HL-60 (cell line): ENCODE data around the gene TBX3.
A peak's percentile ranks its signal among the peaks of the same experiment; 100 is the strongest.

Experiments
- DNase-seq, 2 experiments: peaks; one replicate each; pipeline ENCODE4 v3.0.0-alpha.2; 2010 to 2020; ENCODE audit warnings: low read depth in 1 of 2, low spot score in 1 of 2
- H3K27ac ChIP-seq: fragments of 250-450 bp; sonication (Bioruptor Pico); replicated peaks from 2 replicates; pipeline ENCODE4 v1.5.1; 2020; ENCODE audit warnings: mild to moderate bottlenecking, moderate library complexity
- H3K27me3 ChIP-seq: fragments of 250-450 bp; sonication (Bioruptor Pico); 2 replicates; pipeline ENCODE4 v1.5.1; 2021; ENCODE audit warnings: mild to moderate bottlenecking, moderate library complexity; ENCODE audit not compliant: insufficient read depth, poor library complexity, severe bottlenecking
- H3K4me3 ChIP-seq: replicated peaks from 2 replicates; pipeline ENCODE4 v1.5.1; 2011; ENCODE audit warnings: mild to moderate bottlenecking, control low read depth, low read length; ENCODE audit not compliant: insufficient read depth
- GABPA ChIP-seq: IDR thresholded peaks from 2 replicates; pipeline ENCODE4 v1.6.1; 2012; ENCODE audit warnings: low read depth
- POLR2AphosphoS5 ChIP-seq: IDR thresholded peaks from 2 replicates; pipeline ENCODE4 v1.6.1; 2012; ENCODE audit warnings: low read depth
- SPI1 ChIP-seq: IDR thresholded peaks from 2 replicates; pipeline ENCODE4 v1.6.1; 2012; ENCODE audit warnings: low read depth, mild to moderate bottlenecking, borderline replicate concordance
- TF ChIP-seq, protein P1 (sequence below): IDR thresholded peaks from one replicate; pipeline ENCODE4 v1.5.1; 2011; ENCODE audit warnings: low read length, control low read depth, inconsistent platforms; ENCODE audit not compliant: insufficient read depth
- TF ChIP-seq, protein P2 (sequence below): IDR thresholded peaks from 2 replicates; pipeline ENCODE4 v1.6.1; 2012; ENCODE audit warnings: low read depth; ENCODE audit not compliant: insufficient replicate concordance

The TBX3 gene

DNA sequence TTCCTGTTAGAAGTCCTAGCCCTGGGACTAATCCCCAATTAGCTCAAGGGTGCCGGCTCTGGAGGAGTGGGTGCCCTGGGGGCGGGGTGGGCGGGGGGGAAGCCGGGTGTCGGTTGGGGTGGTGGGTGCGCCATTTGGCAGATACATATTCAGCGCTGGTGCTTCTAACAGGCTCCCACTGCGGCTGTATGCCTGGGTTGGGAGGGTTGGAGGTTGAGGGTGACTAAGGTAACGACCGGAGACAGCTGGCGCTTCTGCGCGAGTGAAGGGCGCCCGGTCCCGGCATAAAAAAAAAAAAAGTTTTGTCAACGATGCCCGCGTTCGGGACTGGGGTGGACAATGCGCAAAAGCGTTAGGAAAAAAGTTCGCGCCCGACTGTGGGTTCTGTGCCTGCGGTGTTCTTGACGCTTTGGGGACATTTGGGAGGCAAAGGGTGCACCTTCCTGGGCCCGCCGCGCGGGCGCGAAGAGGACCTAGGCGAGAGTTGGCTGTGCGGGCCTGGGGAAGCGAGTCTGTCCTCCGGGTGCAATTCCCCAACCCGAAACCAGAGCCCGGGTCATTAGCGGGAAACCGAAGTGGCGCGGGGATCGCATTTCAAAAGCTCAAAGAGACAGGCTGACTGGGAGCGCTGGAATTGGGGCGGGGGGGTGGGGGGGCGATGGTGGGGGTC, 19.2 kb downstream of the TBX3 start:
- Histone ChIP-seq H3K27me3 (peaks cover 40% of the 10 kb centered on the region), H3K27ac (no peak overlapping the region), H3K4me3 (no peak overlapping the region)
- no peak for DNase-seq
- no peak for TF ChIP-seq SPI1
- no peak for TF ChIP-seq POLR2AphosphoS5
- TF ChIP-seq, protein P1, sequence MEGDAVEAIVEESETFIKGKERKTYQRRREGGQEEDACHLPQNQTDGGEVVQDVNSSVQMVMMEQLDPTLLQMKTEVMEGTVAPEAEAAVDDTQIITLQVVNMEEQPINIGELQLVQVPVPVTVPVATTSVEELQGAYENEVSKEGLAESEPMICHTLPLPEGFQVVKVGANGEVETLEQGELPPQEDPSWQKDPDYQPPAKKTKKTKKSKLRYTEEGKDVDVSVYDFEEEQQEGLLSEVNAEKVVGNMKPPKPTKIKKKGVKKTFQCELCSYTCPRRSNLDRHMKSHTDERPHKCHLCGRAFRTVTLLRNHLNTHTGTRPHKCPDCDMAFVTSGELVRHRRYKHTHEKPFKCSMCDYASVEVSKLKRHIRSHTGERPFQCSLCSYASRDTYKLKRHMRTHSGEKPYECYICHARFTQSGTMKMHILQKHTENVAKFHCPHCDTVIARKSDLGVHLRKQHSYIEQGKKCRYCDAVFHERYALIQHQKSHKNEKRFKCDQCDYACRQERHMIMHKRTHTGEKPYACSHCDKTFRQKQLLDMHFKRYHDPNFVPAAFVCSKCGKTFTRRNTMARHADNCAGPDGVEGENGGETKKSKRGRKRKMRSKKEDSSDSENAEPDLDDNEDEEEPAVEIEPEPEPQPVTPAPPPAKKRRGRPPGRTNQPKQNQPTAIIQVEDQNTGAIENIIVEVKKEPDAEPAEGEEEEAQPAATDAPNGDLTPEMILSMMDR = no peak
- TF ChIP-seq, protein P2, sequence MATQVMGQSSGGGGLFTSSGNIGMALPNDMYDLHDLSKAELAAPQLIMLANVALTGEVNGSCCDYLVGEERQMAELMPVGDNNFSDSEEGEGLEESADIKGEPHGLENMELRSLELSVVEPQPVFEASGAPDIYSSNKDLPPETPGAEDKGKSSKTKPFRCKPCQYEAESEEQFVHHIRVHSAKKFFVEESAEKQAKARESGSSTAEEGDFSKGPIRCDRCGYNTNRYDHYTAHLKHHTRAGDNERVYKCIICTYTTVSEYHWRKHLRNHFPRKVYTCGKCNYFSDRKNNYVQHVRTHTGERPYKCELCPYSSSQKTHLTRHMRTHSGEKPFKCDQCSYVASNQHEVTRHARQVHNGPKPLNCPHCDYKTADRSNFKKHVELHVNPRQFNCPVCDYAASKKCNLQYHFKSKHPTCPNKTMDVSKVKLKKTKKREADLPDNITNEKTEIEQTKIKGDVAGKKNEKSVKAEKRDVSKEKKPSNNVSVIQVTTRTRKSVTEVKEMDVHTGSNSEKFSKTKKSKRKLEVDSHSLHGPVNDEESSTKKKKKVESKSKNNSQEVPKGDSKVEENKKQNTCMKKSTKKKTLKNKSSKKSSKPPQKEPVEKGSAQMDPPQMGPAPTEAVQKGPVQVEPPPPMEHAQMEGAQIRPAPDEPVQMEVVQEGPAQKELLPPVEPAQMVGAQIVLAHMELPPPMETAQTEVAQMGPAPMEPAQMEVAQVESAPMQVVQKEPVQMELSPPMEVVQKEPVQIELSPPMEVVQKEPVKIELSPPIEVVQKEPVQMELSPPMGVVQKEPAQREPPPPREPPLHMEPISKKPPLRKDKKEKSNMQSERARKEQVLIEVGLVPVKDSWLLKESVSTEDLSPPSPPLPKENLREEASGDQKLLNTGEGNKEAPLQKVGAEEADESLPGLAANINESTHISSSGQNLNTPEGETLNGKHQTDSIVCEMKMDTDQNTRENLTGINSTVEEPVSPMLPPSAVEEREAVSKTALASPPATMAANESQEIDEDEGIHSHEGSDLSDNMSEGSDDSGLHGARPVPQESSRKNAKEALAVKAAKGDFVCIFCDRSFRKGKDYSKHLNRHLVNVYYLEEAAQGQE = no peak
- TF ChIP-seq GABPA = no peak

DNA sequence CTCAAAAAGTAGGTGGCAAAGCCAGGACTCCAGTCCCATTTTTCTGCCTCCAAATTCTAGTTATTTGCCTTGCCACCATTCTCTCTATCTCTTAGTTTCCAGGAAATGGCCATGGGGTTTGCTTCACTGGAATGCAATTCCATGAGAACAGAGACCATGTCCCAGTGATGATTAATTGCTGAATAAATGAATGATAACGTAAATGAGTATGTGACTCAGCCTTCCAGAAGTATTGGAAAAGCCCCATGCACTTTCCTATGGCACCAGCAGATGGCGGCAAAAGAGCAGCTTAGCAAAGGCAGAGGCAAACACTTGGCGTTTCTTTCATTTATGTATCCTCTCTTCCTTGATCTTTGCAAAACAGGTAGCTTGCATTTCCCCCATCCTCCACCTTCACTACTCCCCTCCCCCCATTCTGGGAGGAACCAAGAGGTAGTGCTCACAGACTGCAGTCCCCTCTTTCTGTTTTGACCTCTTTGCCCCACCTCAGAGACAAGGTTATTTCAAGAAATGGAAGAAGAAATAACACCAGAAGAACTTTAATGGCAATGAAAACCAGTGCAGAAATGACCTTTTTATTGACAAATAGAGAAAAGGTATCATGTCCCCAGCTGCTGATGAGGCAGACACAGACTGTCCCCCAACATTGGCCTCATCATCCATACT, 21.3 kb downstream of the TBX3 start:
- TF ChIP-seq POLR2AphosphoS5 (no peak), GABPA (no peak)
- TF ChIP-seq, protein P1 = peak; percentile 90
- no peak overlapping the region for H3K4me3 ChIP-seq
- peak in 1 of 2 experiments; percentile 52 for DNase-seq
- H3K27ac ChIP-seq = no peak overlapping the region
- H3K27me3 ChIP-seq = peaks cover 36% of the 10 kb centered on the region

DNA sequence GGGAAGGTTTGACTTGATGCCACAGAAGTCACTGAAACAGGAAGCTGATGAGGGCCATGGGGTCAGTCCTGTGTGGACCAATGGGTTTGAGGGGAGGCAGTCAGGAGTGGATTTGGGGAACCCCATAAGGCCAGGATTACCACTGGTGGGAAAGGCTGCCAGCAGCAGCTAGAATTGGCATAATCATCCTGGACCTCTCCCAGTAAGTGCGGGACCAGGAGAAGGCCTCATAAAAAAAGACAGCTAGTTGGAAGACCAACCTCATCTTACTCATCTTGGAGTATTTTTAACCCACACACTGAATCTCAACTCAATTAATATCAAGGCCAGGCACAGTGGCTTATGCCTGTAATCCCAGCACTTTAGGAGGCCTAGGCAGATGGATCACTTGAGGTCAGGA, 22.7 kb downstream of the TBX3 start:
- no peak overlapping the region for H3K27ac ChIP-seq
- DNase-seq = no peak
- H3K27me3 ChIP-seq = peaks cover 23% of the 10 kb centered on the region
- H3K4me3 ChIP-seq = no peak overlapping the region
- TF ChIP-seq, protein P2 = no peak
- TF ChIP-seq SPI1 = no peak
- no peak for TF ChIP-seq GABPA
- TF ChIP-seq POLR2AphosphoS5 = no peak
- TF ChIP-seq, protein P1 = no peak
